HG03571 (cell line): Measurements from ENCODE around the gene SMIM10L1.

Source experiments
- ATAC-seq: cut with Tn5 transposase; IDR thresholded peaks from one replicate; pipeline ENCODE4 v1.9.1; 2021; ENCODE audit not compliant: unreplicated experiment

SMIM10L1 gene

DNA sequence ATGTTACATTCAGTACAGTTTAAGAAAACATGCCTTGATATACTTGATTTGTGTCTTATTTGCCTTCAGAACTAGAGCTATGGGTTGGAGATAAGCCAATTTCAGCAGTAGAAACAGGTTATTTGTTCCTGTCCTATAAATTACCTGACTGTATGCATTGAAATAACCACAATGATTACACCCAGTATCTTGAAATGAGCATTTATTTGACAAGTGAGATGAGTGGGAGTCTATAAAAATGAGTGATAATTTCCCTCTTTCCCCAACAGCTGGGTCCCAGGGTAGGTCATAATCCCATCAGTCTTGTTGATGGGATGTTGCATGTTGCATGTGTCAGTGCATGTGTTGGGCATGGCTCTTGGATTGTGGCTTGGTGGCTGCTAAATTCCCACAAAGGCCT is 12.0 kb downstream of the SMIM10L1 start:
- ATAC-seq, result no peak

DNA sequence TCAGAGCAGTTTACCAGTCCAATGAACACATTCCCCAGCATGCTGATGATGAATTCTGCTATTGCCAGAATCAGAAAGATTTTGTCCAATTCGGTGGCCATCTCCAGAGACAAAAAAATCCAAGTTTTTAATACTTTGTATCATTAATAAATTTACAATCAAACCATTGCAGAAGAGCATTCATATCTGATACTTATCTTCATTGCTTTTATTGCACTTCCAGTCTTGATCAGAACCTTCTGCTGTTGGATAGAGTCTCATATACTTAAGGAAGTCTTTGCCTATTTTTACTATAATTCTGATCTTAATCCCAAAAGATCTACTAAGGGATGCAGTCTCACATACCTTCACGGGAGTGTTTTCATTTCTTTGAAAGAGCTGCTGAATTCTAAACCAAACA is 15.8 kb downstream of the SMIM10L1 start, which contains the start of gene TAS2R42:
Gene TAS2R42 (minus strand): TSS at position 101 of the 400 bp plus-strand sequence. CDS start 0 bp downstream, at position 101.
- no peak for ATAC-seq

DNA sequence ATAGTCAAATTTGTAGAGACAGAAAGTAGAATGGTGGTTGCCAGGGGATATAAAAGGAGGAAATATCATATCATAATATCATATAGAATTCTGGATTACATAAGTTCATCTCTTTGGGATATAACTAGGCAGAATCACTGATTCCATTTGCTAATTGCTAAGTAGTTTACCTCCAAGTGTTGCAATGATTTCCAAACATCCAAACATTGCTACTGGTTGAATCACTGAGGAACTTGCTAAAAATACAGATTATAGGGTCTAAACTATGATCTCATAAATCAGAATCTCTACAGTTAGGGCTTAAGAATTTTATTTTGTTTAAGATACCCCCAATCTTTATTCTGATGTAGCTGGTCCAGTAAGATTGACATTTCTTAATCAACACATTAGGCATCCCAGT is 31.8 kb downstream of the SMIM10L1 start:
- no peak for ATAC-seq

DNA sequence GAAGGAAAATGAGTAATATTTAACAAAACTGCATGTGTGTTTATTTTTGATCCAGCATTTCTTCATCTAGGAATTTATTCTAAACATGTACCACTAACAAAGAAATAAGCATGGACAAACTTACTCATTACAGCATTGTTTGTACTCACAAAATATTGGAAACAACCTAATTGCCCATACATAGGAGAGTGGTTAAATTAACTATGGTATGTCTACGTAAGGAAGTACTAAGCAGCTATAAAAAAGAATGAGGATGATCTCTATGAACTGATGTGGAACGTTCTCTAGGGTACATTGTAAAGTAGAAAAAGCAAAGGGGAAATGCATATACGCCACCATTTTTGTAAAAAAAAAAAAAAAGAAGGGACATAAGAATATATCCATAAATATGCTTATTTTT is 33.2 kb downstream of the SMIM10L1 start:
- no peak for ATAC-seq

DNA sequence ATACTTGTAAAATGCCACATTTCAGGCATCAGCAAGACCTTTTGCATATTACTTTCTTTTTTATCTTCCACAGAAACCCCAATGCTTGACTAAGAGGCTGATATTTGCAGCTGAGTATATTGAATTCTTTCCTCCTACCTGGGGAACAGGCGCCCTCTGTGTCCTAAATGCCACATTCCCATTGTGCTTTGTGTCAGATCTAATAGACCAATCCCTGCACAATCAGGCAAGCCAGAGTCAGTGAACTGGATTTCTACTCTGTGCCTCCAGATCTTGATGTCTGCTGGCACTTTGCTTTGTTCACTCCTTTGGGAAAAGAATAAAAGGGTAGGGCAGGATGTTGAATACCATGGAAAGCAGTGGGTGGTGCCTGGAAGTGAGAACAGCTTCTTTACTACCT is 38.1 kb downstream of the SMIM10L1 start:
- ATAC-seq, result no peak
